Skeletal muscle tissue (tissue), 4 donors: Measurements from ENCODE around the gene OTOP3. TPM values are rescaled to one million over a fixed set of nuclear protein-coding genes. Genes with fewer than 3 reads are reported as not detected.
"Not testable (repeated sequence)": the region's sequence is repeated elsewhere in the genome, so short reads cannot be mapped to it uniquely, and the experiment has no call there.

ENCODE experiments used
- H3K27ac ChIP-seq: one replicate; pipeline ENCODE4 v1.7.0; 2013; ENCODE audit warnings: mild to moderate bottlenecking, low read depth, low read length, inconsistent platforms
- H3K27me3 ChIP-seq, 3 donors: one replicate each; pipeline ENCODE4 v1.7.0; 2013; ENCODE audit warnings: low read length in 3 of 3; ENCODE audit not compliant: control insufficient read depth in 3 of 3, insufficient read depth in 3 of 3
- H3K36me3 ChIP-seq, 3 donors: one replicate each; pipeline ENCODE4 v1.7.0; 2013; ENCODE audit warnings: low read length in 3 of 3; ENCODE audit not compliant: control insufficient read depth in 3 of 3, insufficient read depth in 3 of 3
- H3K4me1 ChIP-seq, 3 donors: one replicate each; pipeline ENCODE4 v1.7.0; 2013; ENCODE audit warnings: low read length in 3 of 3, mild to moderate bottlenecking in 3 of 3; ENCODE audit not compliant: control insufficient read depth in 3 of 3, insufficient read depth in 3 of 3
- H3K4me3 ChIP-seq, 3 donors: one replicate each; pipeline ENCODE4 v1.7.0; 2013; ENCODE audit warnings: low read length in 3 of 3
- H3K9ac ChIP-seq, 3 donors: one replicate each; pipeline ENCODE4 v1.7.0; 2013; ENCODE audit warnings: low read length in 3 of 3, mild to moderate bottlenecking in 3 of 3, moderate library complexity in 2 of 3, low read depth in 1 of 3
- H3K9me3 ChIP-seq, 3 donors: one replicate each; pipeline ENCODE4 v1.7.0; 2013; ENCODE audit warnings: low read length in 3 of 3; ENCODE audit not compliant: control insufficient read depth in 3 of 3
- total RNA-seq: library from RNA; depleted of rRNA; stranded (reverse); fragments of >200 nt; gene quantifications from one replicate; pipeline ENCODE4 v1.2.3, GENCODE V29; 2014
- donor health status: Osteomylitis.

The OTOP3 gene
- total RNA-seq, 1 donor from 2014 or later: not detected

DNA sequence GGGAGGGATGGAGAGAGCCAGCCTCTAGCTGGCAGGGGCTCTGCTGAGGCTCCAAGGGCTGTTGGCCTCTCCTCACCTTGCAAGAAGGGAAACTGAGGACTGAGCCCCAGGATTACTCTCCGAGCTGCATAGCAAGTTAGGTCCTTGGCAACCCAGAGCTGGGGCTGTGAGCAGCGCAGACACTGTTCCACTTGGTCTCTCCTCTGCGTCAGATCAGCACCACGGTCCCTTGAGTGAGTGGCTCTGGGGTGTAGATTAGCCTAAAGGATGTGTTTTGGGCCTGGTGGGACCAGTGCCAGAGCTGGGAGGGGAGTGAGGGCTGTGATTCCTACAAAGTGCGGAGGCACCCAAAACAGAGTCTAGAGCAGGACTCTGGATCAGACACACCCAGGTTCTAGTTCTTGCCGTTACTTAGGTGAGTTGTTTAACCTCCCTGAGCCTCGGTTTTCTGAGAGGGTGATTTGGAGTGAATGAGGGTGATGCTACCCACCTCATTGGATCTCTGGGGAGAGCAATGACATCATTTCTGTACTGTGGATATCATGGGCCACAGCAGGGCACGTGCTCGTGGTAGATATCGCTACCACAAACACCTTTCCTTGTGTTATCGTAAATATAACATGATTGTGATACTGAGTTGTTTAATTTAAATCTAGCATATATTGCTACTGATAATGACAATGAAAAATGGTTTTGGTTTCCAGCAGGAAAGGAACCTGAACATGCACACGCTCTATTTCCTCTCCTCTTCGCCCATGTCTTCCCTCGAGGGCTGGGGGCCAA, 34.2 kb upstream of the OTOP3 start:
- no peaks in the 10 kb centered on the region for H3K36me3 ChIP-seq
- no peak overlapping the region for H3K4me3 ChIP-seq
- no peaks in the 10 kb centered on the region for H3K9me3 ChIP-seq
- no peaks in the 10 kb centered on the region for H3K4me1 ChIP-seq
- H3K27ac ChIP-seq: no peak overlapping the region
- no peak overlapping the region for H3K9ac ChIP-seq
- H3K27me3 ChIP-seq: peaks cover 28 to 33% (median 32%) of the 10 kb centered on the region in 3 donors

DNA sequence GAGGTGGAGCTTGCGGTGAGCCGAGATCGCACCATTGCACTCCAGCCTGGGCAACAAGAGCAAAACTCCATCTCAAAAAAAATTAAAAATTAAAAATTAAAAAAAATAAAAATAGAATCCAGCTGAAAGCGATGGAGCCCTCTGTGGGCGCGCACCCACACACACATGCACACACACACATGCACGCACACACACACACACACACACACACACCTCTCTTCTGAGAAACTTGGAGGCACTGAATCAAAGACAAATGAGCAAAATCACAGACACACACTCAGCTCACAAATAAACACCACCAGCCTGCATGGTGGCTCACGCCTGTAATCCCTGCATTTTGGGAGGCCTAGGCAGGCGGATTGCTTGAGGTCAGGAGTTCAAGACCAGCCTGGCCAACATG, 32.7 kb upstream of the OTOP3 start:
- Histone ChIP-seq H3K9ac (no peak overlapping the region), H3K27me3 (peaks cover 27 to 30% (median 29%) of the 10 kb centered on the region in 3 donors), H3K9me3 (no peaks in the 10 kb centered on the region), H3K4me1 (no peaks in the 10 kb centered on the region), H3K36me3 (no peaks in the 10 kb centered on the region), H3K4me3 (no peak overlapping the region), H3K27ac (no peak overlapping the region)

DNA sequence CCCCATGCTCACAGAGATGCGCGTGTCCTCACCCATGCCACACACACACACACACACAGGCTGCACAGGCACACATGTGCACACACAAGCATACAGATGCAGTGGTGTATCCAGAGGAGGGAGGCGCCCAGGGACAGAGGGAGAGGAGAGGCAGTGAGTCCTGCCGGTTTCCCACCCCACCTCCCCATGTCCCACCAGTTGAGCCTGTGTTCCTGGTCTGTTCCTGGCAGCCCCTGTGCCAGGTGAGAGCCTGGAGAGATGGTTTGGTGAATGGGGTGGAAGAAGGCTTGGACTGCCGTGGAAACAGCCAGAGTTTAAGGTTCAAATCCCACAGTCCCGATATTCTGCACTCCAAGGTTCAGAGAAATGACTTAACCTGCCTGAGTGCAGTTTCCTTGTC, 32.0 kb upstream of the OTOP3 start:
- H3K27me3 ChIP-seq: peaks cover 27 to 30% (median 29%) of the 10 kb centered on the region in 3 donors
- H3K9me3 ChIP-seq: no peaks in the 10 kb centered on the region
- H3K27ac ChIP-seq: no peak overlapping the region
- H3K4me3 ChIP-seq: no peak overlapping the region
- H3K9ac ChIP-seq: no peak overlapping the region
- no peaks in the 10 kb centered on the region for H3K4me1 ChIP-seq
- no peaks in the 10 kb centered on the region for H3K36me3 ChIP-seq

DNA sequence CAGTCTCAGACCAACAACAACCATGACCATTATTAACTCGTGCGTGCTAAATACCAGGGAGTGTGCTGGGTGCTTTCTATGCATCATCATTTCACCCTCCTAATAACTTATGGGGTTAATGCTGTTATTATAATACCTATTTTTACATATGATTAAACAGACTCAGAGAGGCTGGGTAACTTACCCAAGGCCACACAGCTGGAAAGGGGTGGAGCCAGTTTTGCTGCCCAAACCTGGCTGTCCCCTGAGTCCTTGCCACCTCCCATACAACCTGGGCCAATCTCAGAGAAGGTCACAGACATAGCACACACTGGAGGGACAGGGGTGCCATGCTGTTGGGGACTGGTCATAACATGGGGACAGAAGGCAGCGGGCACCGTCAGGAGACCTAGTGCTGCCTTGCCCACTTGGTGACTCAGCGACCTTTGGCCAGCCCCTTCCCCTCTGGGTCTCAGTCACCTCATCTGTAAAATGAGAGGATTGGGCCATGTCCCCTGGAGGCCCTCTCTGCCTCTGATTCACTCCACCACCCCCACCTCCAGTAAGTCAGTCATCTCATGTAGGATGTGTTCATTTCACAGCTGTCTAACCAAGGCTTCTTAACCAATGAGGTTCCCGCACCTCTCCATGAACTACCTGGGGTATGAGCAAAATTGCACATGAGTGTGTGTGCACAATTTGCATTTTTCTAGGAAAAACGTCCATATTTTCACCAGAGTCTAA, 30.9 kb upstream of the OTOP3 start:
- H3K4me3 ChIP-seq: no peak overlapping the region
- peaks cover 27 to 30% (median 29%) of the 10 kb centered on the region in 3 donors for H3K27me3 ChIP-seq
- H3K27ac ChIP-seq: no peak overlapping the region
- H3K4me1 ChIP-seq: no peaks in the 10 kb centered on the region
- no peak overlapping the region for H3K9ac ChIP-seq
- no peaks in the 10 kb centered on the region for H3K9me3 ChIP-seq
- no peaks in the 10 kb centered on the region for H3K36me3 ChIP-seq

DNA sequence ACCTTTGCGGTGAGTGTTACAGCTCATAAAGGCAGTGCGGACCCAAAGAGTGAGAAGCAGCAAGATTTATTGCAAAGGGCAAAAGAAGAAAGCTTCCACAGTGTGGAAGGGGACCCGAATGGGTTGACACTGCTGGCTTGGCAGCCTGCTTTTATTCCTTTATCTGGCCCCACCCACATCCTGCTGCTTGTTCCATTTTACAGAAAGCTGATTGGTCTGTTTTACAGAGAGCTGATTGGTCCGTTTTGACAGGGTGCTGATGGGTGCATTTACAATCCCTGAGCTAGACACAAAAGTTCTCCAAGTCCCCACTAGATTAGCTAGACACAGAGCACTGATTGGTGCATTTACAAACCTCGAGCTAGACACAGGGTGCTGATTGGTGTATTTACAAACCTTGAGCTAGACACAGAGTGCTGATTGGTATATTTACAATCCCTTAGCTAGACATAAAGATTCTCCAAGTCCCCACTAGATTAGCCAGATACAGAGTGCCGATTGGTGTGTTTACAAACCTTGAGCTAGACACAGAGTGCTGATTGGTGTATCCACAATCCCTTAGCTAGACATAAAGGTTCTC, 29.4 kb upstream of the OTOP3 start:
- H3K4me3 ChIP-seq, H3K9ac ChIP-seq, H3K27ac ChIP-seq, H3K36me3 ChIP-seq, H3K4me1 ChIP-seq, H3K9me3 ChIP-seq: not testable (repeated sequence)
- peaks cover 22 to 26% (median 24%) of the 10 kb centered on the region in 3 donors for H3K27me3 ChIP-seq

DNA sequence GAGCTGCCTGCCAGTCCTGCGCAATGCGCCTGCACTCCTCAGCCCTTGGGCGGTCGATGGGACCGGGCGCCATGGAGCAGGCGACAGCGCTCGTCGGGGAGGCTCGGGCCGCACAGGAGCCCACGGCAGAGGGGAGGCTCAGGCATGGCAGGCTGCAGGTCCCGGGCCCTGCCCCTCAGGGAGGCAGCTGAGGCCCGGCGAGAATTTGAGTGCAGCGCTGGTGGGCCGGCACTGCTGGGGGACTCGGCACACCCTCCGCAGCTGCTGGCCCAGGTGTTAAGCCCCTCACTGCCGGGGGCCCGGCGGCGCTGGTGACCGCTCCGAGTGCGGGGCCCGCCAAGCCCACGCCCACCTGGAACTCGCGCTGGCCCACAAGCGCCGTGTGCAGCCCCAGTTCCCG, 28.7 kb upstream of the OTOP3 start:
- Histone ChIP-seq H3K4me3 (no peak overlapping the region), H3K9me3 (no peaks in the 10 kb centered on the region), H3K36me3 (no peaks in the 10 kb centered on the region), H3K27me3 (peaks cover 15 to 20% (median 19%) of the 10 kb centered on the region in 3 donors), H3K9ac (no peak overlapping the region), H3K27ac (no peak overlapping the region), H3K4me1 (no peaks in the 10 kb centered on the region)

DNA sequence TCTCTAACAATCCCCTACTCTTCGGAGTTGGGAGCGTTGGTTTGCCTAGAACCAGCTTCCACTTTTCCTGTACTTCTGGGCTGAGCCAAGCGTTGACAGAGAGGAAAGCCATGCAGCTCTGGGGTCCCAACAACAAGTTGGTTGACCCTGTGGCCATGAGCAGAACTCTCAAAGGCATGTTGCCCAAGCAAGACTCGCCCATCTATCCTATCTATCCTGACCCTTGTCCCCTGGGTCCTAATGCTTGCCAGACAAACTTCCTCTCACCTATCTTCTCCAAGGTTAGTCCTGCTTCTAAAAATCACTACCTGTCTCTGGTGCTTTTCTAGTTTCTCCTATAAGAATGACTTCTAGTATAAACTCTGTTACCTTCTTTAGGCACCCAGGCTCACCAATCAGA, 26.6 kb upstream of the OTOP3 start:
- H3K27me3 ChIP-seq: peaks cover 8 to 10% (median 9%) of the 10 kb centered on the region in 3 donors
- not testable (repeated sequence) for H3K9ac ChIP-seq, H3K4me1 ChIP-seq, H3K36me3 ChIP-seq, H3K9me3 ChIP-seq, H3K4me3 ChIP-seq, H3K27ac ChIP-seq

DNA sequence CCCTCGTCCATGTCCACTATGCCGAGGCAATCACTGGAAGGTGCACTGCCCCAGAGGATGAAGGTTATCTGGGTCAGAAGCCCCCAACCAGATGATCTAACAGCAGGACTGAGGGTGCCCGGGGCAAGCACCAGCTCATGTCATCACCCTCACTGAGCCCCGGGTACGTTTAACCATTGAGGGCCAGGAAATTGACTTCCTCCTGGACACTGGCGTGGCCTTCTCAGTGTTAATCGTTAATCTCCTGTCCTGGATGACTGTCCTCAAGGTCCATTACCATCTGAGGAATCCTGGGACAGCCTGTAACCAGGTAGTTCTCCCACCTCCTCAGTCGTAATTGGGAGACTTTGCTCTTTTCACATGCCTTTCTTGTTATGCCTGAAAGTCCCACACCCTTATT, 24.3 kb upstream of the OTOP3 start:
- not testable (repeated sequence) for H3K36me3 ChIP-seq, H3K4me3 ChIP-seq, H3K9ac ChIP-seq, H3K4me1 ChIP-seq, H3K27ac ChIP-seq, H3K9me3 ChIP-seq
- H3K27me3 ChIP-seq: peaks cover 4 to 10% (median 9%) of the 10 kb centered on the region in 3 donors

DNA sequence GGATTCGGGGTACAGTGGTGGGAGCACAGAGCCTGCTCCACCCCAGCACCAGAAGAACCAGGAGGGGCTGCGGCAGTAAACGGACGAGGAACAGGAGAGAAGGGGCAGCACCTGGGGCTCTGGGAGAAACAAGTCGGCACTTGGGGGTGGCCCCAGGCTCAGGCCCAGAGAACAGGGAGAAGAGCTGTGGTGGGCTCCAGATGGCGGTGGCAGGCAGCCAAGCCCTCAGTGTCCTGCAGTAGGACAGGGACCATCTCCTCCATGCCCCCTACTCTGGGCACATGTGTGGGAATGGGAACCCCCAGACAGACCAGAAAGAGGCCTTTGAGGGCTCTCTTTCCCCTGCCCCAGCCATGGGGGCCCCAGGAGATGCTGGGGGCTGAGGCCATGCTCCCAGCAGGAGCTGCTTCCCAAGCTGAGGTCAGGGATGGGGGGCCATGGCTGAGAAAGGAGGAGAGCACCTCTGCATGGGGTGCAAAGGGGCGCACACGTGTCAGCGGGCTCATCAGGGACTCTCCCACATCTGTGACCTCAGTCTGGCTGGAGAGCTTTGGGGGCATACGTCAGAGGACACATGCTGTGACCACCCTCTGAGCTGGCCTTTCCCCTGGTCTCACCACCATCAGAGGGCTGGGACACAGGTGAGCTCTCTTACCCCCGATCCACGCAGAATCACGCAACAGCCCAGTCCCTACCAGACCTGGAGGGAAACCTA, 19.4 kb upstream of the OTOP3 start:
- peaks cover 25 to 52% (median 41%) of the 10 kb centered on the region in 3 donors for H3K27me3 ChIP-seq
- H3K36me3 ChIP-seq: no peaks in the 10 kb centered on the region
- H3K4me3 ChIP-seq: no peak overlapping the region
- no peaks in the 10 kb centered on the region for H3K9me3 ChIP-seq
- no peak overlapping the region for H3K9ac ChIP-seq
- peaks cover 0 to 3% (median 0%) of the 10 kb centered on the region in 3 donors for H3K4me1 ChIP-seq
- no peak overlapping the region for H3K27ac ChIP-seq
